Progenitor cell of endocrine pancreas (in vitro differentiated cells): ENCODE measurements around the gene SLC13A2. TPM values are rescaled to one million over a fixed set of nuclear protein-coding genes. Genes with fewer than 3 reads are reported as not detected.

ENCODE experiments used
- DNase-seq: peaks from one replicate; pipeline ENCODE4 v3.0.0; 2021; ENCODE audit warnings: low spot score; ENCODE audit not compliant: unreplicated experiment
- H3K27ac Mint-ChIP-seq: 2 replicates; pipeline ENCODE4 v1.8.0; 2021; ENCODE audit warnings: mild to moderate bottlenecking, moderate library complexity, mixed read lengths
- H3K27me3 Mint-ChIP-seq: 2 replicates; pipeline ENCODE4 v1.8.0; 2021; ENCODE audit warnings: mixed read lengths
- H3K36me3 Mint-ChIP-seq: 2 replicates; pipeline ENCODE4 v1.8.0; 2022; ENCODE audit warnings: mixed read lengths; ENCODE audit not compliant: insufficient read depth
- H3K4me1 Mint-ChIP-seq: 2 replicates; pipeline ENCODE4 v1.8.0; 2021; ENCODE audit warnings: low read depth, mixed read lengths
- H3K4me3 Mint-ChIP-seq: 2 replicates; pipeline ENCODE4 v1.8.0; 2021; ENCODE audit warnings: low read depth, mild to moderate bottlenecking, moderate library complexity, mixed read lengths
- H3K9me3 Mint-ChIP-seq: 2 replicates; pipeline ENCODE4 v1.8.0; 2021; ENCODE audit warnings: low read depth, mixed read lengths
- CTCF ChIP-seq: fragments of 200-600 bp; sonication (generic); IDR thresholded peaks from one replicate; pipeline ENCODE4 v1.5.0; 2021; ENCODE audit warnings: antibody characterized with exemption, mild to moderate bottlenecking; ENCODE audit not compliant: unreplicated experiment
- total RNA-seq: library from RNA; stranded (reverse); gene quantifications from 2 replicates; pipeline ENCODE4 v1.2.1, GENCODE V29; 2021

SLC13A2 gene
- total RNA-seq, 1 donor from 2014 or later: 0.31 TPM

- no peak overlapping the region for H3K27ac Mint-ChIP-seq
- TF ChIP-seq CTCF: no peak
- H3K36me3 Mint-ChIP-seq: no peaks in the 10 kb centered on the region
- H3K4me3 Mint-ChIP-seq: no peak overlapping the region
- no peaks in the 10 kb centered on the region for H3K27me3 Mint-ChIP-seq
- H3K9me3 Mint-ChIP-seq: no peaks in the 10 kb centered on the region
- peaks cover 28% of the 10 kb centered on the region for H3K4me1 Mint-ChIP-seq
- DNase-seq: no peak
Measured at GRCh38 chr17:28492352-28493310, 19.2 kb downstream of the SLC13A2 start.

- Mint-ChIP-seq H3K9me3 (no peaks in the 10 kb centered on the region), H3K27me3 (no peaks in the 10 kb centered on the region), H3K27ac (no peak overlapping the region), H3K4me1 (peaks cover 31% of the 10 kb centered on the region), H3K36me3 (no peaks in the 10 kb centered on the region), H3K4me3 (no peak overlapping the region)
- no peak for DNase-seq
- TF ChIP-seq CTCF: no peak
Measured at GRCh38 chr17:28493460-28493859, 20.0 kb downstream of the SLC13A2 start.

- Mint-ChIP-seq H3K36me3 (no peaks in the 10 kb centered on the region), H3K4me3 (no peak overlapping the region), H3K4me1 (peaks cover 28% of the 10 kb centered on the region), H3K27me3 (no peaks in the 10 kb centered on the region), H3K9me3 (no peaks in the 10 kb centered on the region), H3K27ac (no peak overlapping the region)
- peak; percentile 72 for DNase-seq
- TF ChIP-seq CTCF: peak; percentile 91
Measured at GRCh38 chr17:28494445-28495188, 21.2 kb downstream of the SLC13A2 start.

GRCh38 chr17:28495635-28496034, 22.2 kb downstream of the SLC13A2 start:
- no peaks in the 10 kb centered on the region for H3K36me3 Mint-ChIP-seq
- TF ChIP-seq CTCF: no peak

GRCh38 chr17:28497931-28498330, 24.5 kb downstream of the SLC13A2 start:
- Mint-ChIP-seq H3K27ac (peak overlapping the region; percentile 94), H3K4me1 (peaks cover 37% of the 10 kb centered on the region), H3K27me3 (peaks cover 2% of the 10 kb centered on the region), H3K4me3 (no peak overlapping the region), H3K9me3 (no peaks in the 10 kb centered on the region), H3K36me3 (no peaks in the 10 kb centered on the region)
- DNase-seq: peak; percentile 77
- TF ChIP-seq CTCF: no peak

More at GRCh38 chr17:28495635-28496034, 22.2 kb downstream of the SLC13A2 start:
- Mint-ChIP-seq H3K9me3 (no peaks in the 10 kb centered on the region), H3K27me3 (no peaks in the 10 kb centered on the region), H3K27ac (no peak overlapping the region), H3K4me1 (peaks cover 35% of the 10 kb centered on the region), H3K4me3 (no peak overlapping the region)
- DNase-seq: no peak
